Measurements from ENCODE around the gene RNU2-1. TPM values are rescaled to one million over a fixed set of nuclear protein-coding genes. Genes with fewer than 3 reads are reported as not detected.
A peak's percentile ranks its signal among the peaks of the same experiment; 100 is the strongest.

RNU2-1 gene
- total and polyA plus RNA-seq, 2 of the 13 experiments (the other 11 are each of a cell fraction or from before 2014, with no cell fraction given) = not detected

DNA sequence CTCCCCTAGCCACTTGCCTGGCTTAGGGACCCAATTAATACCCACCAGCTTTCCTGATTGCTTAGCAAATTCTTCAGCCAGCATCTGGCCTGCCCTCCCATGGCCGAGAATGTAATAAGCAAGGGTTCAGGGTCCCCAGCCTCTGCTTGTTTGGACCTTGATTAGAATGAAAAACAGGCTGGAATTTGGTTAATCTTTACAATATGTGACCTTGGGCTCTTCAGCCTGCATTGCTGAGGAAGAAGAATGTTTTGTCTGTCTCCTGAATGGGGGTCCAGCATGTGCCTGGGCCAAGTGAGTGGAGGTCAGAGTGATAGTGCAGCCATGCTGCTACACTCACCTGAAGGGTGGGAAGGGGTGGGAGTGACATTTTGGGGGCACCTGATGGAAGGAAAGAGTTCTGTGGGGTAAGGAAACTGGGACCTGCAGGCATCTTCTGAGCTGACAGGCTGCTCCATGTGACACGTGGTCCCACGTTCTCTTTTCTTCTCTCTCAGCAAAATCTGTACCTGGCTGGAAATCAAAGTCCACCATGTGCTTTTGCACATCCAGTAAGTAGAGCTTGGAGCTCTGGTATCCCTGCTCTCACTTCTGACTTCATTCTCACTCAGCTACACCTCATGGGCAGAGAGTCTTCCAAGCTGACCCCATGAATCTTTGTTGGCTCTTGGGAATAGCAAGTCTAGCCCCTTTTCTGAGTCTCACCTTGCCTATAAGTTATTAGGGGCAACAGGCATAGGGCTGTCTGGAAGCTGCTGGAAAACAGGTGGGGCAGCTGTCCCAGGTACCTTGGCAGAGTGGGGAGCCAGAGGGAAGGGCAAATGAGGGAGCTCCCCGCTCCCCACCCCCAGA lies 16.8 kb downstream of the RNU2-1 start (continued):
- TF ChIP-seq, protein P1, sequence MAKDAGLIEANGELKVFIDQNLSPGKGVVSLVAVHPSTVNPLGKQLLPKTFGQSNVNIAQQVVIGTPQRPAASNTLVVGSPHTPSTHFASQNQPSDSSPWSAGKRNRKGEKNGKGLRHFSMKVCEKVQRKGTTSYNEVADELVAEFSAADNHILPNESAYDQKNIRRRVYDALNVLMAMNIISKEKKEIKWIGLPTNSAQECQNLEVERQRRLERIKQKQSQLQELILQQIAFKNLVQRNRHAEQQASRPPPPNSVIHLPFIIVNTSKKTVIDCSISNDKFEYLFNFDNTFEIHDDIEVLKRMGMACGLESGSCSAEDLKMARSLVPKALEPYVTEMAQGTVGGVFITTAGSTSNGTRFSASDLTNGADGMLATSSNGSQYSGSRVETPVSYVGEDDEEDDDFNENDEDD (CRISPR knock-in tag; IDR thresholded peaks at IDR 0.05; ENCODE audit: borderline replicate concordance) = peak; percentile 81
- TF ChIP-seq NRL (CRISPR knock-in tag; IDR thresholded peaks at IDR 0.05; ENCODE audit: borderline replicate concordance) (peak; percentile 41; the same call in 1 of the 2 replicates), NFIB (CRISPR knock-in tag; IDR thresholded peaks at IDR 0.05; ENCODE audit: borderline replicate concordance) (no peak), NFE2L2 (IDR thresholded peaks at IDR 0.05; ENCODE audit: low read length) (peak; percentile 27; the same call in 1 of the 2 replicates), TBP (CRISPR knock-in tag; IDR thresholded peaks at IDR 0.05) (no peak), ZNF589 (CRISPR knock-in tag; conservative IDR thresholded peaks at IDR 0.05) (peak; percentile 85; the same call in 1 of the 2 replicates), ZNF749 (CRISPR knock-in tag; IDR thresholded peaks at IDR 0.05; ENCODE audit: borderline replicate concordance) (no peak), AHR (CRISPR knock-in tag; IDR thresholded peaks at IDR 0.05) (peak; percentile 32; the same call in 1 of the 2 replicates), ZNF720 (CRISPR knock-in tag; IDR thresholded peaks at IDR 0.05) (no peak), ZNF619 (CRISPR knock-in tag; IDR thresholded peaks at IDR 0.05) (no peak), ZNF20 (CRISPR knock-in tag; IDR thresholded peaks at IDR 0.05) (0 out of 2 replicates have a peak, but pooled peaks have one; percentile 86), NR1H2 (CRISPR knock-in tag; IDR thresholded peaks at IDR 0.05; ENCODE audit: borderline replicate concordance, low read depth) (no peak), CEBPG (CRISPR knock-in tag; IDR thresholded peaks at IDR 0.05) (peak; percentile 57), GATAD2A (CRISPR knock-in tag; IDR thresholded peaks at IDR 0.05) (peak; percentile 94), ZNF530 (CRISPR knock-in tag; IDR thresholded peaks at IDR 0.05; ENCODE audit: low read depth) (no peak)
- TF ChIP-seq, protein P2, sequence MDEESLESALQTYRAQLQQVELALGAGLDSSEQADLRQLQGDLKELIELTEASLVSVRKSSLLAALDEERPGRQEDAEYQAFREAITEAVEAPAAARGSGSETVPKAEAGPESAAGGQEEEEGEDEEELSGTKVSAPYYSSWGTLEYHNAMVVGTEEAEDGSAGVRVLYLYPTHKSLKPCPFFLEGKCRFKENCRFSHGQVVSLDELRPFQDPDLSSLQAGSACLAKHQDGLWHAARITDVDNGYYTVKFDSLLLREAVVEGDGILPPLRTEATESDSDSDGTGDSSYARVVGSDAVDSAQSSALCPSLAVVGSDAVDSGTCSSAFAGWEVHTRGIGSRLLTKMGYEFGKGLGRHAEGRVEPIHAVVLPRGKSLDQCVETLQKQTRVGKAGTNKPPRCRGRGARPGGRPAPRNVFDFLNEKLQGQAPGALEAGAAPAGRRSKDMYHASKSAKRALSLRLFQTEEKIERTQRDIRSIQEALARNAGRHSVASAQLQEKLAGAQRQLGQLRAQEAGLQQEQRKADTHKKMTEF (CRISPR knock-in tag; IDR thresholded peaks at IDR 0.05) = peak; percentile 90
- TF ChIP-seq, protein P3, sequence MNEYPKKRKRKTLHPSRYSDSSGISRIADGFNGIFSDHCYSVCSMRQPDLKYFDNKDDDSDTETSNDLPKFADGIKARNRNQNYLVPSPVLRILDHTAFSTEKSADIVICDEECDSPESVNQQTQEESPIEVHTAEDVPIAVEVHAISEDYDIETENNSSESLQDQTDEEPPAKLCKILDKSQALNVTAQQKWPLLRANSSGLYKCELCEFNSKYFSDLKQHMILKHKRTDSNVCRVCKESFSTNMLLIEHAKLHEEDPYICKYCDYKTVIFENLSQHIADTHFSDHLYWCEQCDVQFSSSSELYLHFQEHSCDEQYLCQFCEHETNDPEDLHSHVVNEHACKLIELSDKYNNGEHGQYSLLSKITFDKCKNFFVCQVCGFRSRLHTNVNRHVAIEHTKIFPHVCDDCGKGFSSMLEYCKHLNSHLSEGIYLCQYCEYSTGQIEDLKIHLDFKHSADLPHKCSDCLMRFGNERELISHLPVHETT (CRISPR knock-in tag; conservative IDR thresholded peaks at IDR 0.05) = peak; percentile 81
- TF ChIP-seq, protein P4, sequence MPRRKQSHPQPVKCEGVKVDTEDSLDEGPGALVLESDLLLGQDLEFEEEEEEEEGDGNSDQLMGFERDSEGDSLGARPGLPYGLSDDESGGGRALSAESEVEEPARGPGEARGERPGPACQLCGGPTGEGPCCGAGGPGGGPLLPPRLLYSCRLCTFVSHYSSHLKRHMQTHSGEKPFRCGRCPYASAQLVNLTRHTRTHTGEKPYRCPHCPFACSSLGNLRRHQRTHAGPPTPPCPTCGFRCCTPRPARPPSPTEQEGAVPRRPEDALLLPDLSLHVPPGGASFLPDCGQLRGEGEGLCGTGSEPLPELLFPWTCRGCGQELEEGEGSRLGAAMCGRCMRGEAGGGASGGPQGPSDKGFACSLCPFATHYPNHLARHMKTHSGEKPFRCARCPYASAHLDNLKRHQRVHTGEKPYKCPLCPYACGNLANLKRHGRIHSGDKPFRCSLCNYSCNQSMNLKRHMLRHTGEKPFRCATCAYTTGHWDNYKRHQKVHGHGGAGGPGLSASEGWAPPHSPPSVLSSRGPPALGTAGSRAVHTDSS (CRISPR knock-in tag; conservative IDR thresholded peaks at IDR 0.05) = no peak
- TF ChIP-seq, protein P5, sequence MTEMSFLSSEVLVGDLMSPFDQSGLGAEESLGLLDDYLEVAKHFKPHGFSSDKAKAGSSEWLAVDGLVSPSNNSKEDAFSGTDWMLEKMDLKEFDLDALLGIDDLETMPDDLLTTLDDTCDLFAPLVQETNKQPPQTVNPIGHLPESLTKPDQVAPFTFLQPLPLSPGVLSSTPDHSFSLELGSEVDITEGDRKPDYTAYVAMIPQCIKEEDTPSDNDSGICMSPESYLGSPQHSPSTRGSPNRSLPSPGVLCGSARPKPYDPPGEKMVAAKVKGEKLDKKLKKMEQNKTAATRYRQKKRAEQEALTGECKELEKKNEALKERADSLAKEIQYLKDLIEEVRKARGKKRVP (CRISPR knock-in tag; IDR thresholded peaks at IDR 0.05) = peak; percentile 65 to 69; a peak in 2 of 4 replicates
- TF ChIP-seq, protein P6, sequence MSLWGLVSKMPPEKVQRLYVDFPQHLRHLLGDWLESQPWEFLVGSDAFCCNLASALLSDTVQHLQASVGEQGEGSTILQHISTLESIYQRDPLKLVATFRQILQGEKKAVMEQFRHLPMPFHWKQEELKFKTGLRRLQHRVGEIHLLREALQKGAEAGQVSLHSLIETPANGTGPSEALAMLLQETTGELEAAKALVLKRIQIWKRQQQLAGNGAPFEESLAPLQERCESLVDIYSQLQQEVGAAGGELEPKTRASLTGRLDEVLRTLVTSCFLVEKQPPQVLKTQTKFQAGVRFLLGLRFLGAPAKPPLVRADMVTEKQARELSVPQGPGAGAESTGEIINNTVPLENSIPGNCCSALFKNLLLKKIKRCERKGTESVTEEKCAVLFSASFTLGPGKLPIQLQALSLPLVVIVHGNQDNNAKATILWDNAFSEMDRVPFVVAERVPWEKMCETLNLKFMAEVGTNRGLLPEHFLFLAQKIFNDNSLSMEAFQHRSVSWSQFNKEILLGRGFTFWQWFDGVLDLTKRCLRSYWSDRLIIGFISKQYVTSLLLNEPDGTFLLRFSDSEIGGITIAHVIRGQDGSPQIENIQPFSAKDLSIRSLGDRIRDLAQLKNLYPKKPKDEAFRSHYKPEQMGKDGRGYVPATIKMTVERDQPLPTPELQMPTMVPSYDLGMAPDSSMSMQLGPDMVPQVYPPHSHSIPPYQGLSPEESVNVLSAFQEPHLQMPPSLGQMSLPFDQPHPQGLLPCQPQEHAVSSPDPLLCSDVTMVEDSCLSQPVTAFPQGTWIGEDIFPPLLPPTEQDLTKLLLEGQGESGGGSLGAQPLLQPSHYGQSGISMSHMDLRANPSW (CRISPR knock-in tag; IDR thresholded peaks at IDR 0.05; ENCODE audit: borderline replicate concordance) = peak; percentile 44
